ENCODE data around the gene PTBP2.

PTBP2 gene

GRCh38 chr1:96825950-96826576, 104.5 kb downstream of the PTBP2 start:
- DNase-seq, result no peak

- DNase-seq, result no peak
Measured at GRCh38 chr1:96833376-96833775, 111.8 kb downstream of the PTBP2 start.

GRCh38 chr1:96834986-96835385, 113.4 kb downstream of the PTBP2 start:
- no peak for DNase-seq

GRCh38 chr1:96837057-96837780, 115.6 kb downstream of the PTBP2 start:
- DNase-seq, result no peak

GRCh38 chr1:96837781-96838216, 116.2 kb downstream of the PTBP2 start:
- no peak for DNase-seq

- no peak for DNase-seq
Measured at GRCh38 chr1:96840396-96840795, 118.8 kb downstream of the PTBP2 start.

- DNase-seq, result no peak
Measured at GRCh38 chr1:96842215-96842614, 120.6 kb downstream of the PTBP2 start.

GRCh38 chr1:96843196-96843595, 121.6 kb downstream of the PTBP2 start:
- DNase-seq, result no peak

GRCh38 chr1:96843601-96844000, 122.0 kb downstream of the PTBP2 start:
- DNase-seq, result no peak

- peak; percentile 80 for DNase-seq
Measured at GRCh38 chr1:96845464-96845863, 123.9 kb downstream of the PTBP2 start.

- DNase-seq, result no peak
Measured at GRCh38 chr1:96861836-96862235, 140.3 kb downstream of the PTBP2 start.

- DNase-seq, result no peak
Measured at GRCh38 chr1:96863449-96863848, 141.9 kb downstream of the PTBP2 start.

Measured in islet precursor cell (in vitro differentiated cells).